GM12875 (cell line): ENCODE data around the gene MEF2B.
A peak's percentile ranks its signal among the peaks of the same experiment; 100 is the strongest.

ENCODE experiments used
- H3K4me3 ChIP-seq: one replicate; pipeline ENCODE4 v1.5.1; 2011; ENCODE audit warnings: low read depth, low read length, control low read depth
- CTCF ChIP-seq: IDR thresholded peaks from 2 replicates; pipeline ENCODE4 v1.5.1; 2011; ENCODE audit warnings: low read depth, mild to moderate bottlenecking, control low read depth, inconsistent platforms, low read length, moderate library complexity, borderline replicate concordance; ENCODE audit not compliant: insufficient read depth

Gene MEF2B

DNA sequence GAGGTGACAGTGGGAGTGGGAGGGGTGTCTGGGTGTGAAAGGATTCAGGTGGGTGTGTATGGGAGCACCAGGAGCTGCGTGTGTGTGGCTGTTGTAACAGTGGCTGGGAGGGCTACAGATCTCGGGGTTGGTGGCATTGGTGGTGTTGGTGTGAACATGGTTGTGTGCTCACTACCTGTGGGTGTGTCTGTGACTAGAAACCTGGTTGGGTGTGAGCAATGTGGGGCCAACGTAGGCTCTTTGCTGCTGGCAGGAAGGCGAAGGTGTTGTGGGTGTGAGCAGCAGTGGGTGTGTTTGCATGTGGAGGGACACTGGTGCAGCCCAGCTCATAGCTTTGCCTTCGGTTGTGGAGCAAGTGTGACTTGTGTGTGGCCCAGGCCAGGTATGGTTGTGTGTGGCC is 36.9 kb upstream of the MEF2B start:
- H3K4me3 ChIP-seq: no peak overlapping the region
- no peak for TF ChIP-seq CTCF

DNA sequence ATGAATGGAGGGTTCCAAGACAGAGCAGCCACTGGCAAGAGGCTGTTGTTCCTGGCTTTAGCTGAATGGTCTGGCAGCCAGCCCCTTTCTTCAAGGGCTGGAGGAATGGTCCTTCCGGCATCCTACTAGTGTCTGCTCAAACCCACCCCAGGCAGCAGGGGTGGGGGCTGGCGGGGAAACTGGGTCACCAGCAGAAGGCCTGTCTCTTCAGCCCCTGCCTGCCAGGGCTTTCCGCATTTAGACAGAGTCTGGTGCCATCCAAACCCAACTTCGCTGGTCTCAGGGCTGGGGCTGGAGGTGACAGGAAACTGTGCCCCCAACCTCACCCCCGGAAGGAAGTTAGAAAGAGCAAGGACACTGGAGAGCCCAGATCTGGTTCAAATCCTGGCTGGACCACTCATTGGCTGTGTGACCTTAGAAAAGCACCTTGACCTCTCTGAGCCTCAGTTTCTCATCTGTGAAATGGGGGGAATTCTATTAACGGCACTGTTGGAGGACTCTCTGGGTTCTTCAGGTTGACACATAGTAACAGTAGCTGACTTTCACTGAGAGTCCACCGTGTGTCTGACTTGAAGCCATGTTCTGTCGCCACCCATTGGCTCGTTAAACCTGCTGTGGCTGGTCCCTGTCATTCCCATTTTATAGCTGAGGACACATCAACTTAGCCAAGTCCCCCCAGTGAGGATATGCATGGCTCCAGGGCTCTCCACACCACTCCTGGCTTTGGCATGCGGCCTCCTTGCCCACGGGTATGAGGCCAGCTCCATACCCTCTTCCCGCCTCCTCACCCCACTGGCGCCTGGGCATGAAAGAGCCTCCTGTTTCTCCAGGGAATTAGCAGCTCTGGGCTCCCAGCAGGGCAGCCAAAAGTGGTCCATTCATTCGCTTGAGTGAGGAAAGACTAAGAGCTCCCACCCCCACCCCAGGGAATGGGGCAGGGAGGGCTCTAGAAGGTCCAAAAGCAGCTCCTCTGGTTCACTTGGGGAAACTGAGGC is 35.6 kb upstream of the MEF2B start:
- TF ChIP-seq CTCF: no peak

DNA sequence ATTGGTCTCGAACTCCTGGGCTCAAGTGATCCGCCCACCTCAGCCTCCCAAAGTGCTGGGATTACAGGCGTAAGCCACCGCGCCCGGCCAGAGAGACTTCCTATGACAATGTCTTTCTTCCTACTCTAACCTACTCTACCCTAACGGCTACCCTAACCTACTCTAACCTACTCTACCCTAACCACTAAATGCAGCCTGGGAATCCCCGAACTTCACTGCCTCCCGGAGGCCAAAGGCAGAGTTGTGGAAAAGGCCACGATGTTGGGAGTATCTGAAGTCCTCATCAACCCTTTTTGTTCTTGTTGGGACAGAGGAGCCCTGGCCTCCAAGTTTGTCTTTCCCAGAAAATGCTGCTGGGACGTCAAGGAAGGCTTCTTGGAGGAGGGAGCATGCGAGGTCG is 34.1 kb upstream of the MEF2B start:
- H3K4me3 ChIP-seq: no peak overlapping the region
- TF ChIP-seq CTCF: no peak

More for the DNA sequence above, 35.6 kb upstream of the MEF2B start:
- H3K4me3 ChIP-seq: no peak overlapping the region

DNA sequence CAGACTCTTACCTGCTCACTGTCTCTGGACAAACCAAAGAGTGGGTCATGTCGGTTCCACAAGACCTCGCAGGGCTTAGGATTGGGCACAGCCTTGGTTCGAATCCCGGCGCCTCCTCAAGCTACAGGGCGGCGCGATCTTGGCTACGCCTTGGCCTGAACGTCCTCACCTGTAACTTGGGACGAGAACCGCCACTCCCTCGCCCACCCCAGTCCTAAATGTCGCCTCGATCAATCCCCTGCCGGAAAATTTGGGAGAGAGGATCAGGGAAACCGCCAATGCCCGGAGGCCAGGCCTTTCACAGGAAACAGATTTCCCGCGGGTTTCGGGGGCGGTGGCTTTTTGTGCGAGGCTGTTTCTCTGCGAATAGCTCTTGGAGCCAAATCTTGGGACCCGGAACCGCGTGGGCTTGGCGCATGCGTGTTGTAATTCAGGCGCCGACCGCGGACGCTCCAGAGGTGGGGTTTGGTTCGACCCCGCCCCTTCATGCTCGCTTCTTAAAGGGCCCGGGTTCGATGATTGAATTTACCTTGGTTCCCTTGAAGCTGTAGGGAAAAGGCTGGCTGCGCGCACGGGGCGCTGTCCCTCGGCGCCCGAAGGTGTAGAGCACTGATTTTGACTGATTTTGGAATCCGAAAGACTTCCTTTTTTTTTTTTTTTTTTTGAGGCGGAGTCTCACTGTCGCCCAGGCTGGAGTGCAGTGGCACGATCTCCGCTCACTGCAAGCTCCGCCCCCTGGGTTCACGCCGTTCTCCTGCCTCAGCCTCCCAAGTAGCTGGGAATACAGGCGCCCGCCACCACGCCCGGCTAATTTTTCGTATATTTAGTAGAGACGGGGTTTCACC is 33.2 kb upstream of the MEF2B start, which contains the start of gene NR2C2AP:
NR2C2AP (minus strand) TSS at position 403 of the 845 bp plus-strand sequence; CDS start at position 49, 354 bp downstream.
- peak within 1 kb of the TSS; percentile 55 for H3K4me3 ChIP-seq
- no peak for TF ChIP-seq CTCF

- TF ChIP-seq CTCF: no peak
These were observed 32.6 kb upstream of the MEF2B start for GRCh38 chr19:19202707-19203011.

GRCh38 chr19:19201697-19202630 is 31.9 kb upstream of the MEF2B start:
- no peak for TF ChIP-seq CTCF
- peak overlapping the region; percentile 55 for H3K4me3 ChIP-seq

More at GRCh38 chr19:19202707-19203011, 32.6 kb upstream of the MEF2B start:
- H3K4me3 ChIP-seq: peak overlapping the region; percentile 55
